Measurements from ENCODE around the gene NRG3.

NRG3 gene

GRCh38 chr10:82128527-82128926 lies 253.5 kb downstream of the NRG3 start:
- Histone ChIP-seq H2AFZ (ENCODE audit: low read length) (no peak overlapping the region), H3K4me3 (ENCODE audit: low read depth, low read length, poor library complexity, severe bottlenecking) (no peak overlapping the region), H3K9me2 (ENCODE audit: low read depth, low read length) (no peaks in the 10 kb centered on the region), H3K27ac (ENCODE audit: low read depth, low read length, poor library complexity, severe bottlenecking) (no peak overlapping the region), H3K79me2 (ENCODE audit: insufficient read depth, low read length) (no peaks in the 10 kb centered on the region), H3K4me2 (ENCODE audit: low read length) (no peak overlapping the region), H3K9ac (ENCODE audit: low read length) (no peak overlapping the region), H3K9me3 (ENCODE audit: low read length) (no peaks in the 10 kb centered on the region), H3F3A (ENCODE audit: insufficient read depth, low read length) (no peaks in the 10 kb centered on the region), H3K36me3 (ENCODE audit: insufficient read depth, low read length) (no peaks in the 10 kb centered on the region), H3K27me3 (ENCODE audit: insufficient read depth, low read length) (no peaks in the 10 kb centered on the region), H3K4me1 (ENCODE audit: insufficient read depth, low read length, severe bottlenecking) (no peaks in the 10 kb centered on the region), H4K20me1 (ENCODE audit: insufficient read depth, low read length) (no peaks in the 10 kb centered on the region)
- TF ChIP-seq, protein P1, sequence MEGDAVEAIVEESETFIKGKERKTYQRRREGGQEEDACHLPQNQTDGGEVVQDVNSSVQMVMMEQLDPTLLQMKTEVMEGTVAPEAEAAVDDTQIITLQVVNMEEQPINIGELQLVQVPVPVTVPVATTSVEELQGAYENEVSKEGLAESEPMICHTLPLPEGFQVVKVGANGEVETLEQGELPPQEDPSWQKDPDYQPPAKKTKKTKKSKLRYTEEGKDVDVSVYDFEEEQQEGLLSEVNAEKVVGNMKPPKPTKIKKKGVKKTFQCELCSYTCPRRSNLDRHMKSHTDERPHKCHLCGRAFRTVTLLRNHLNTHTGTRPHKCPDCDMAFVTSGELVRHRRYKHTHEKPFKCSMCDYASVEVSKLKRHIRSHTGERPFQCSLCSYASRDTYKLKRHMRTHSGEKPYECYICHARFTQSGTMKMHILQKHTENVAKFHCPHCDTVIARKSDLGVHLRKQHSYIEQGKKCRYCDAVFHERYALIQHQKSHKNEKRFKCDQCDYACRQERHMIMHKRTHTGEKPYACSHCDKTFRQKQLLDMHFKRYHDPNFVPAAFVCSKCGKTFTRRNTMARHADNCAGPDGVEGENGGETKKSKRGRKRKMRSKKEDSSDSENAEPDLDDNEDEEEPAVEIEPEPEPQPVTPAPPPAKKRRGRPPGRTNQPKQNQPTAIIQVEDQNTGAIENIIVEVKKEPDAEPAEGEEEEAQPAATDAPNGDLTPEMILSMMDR (IDR thresholded peaks at IDR 0.05; ENCODE audit: low read length): no peak
- TF ChIP-seq EZH2 (IDR thresholded peaks at IDR 0.05; ENCODE audit: borderline replicate concordance, low read length): no peak

DNA sequence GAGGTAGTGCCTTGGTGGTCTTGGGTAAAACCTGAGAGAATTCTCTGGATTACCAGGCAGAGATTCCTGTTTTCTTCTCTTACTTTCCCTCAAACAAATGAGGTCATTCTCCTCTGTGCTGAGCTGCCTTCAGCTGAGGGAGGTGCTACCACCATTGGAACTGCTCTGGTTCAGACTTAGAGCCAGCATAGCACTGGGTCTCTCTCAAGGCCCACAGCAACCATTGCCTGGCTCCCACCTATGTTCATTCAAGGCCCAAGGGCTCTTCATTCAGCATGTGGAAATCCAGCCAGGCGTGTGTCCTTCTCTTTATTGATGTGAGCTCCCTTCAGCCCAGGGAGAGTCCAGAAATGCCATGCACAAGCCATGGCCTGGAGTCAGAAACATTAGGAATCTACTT lies 261.1 kb downstream of the NRG3 start:
- Histone ChIP-seq H3K9me2 (ENCODE audit: low read depth, low read length) (no peaks in the 10 kb centered on the region), H2AFZ (ENCODE audit: low read length) (no peak overlapping the region), H3K79me2 (ENCODE audit: insufficient read depth, low read length) (no peaks in the 10 kb centered on the region), H3K4me3 (ENCODE audit: low read depth, low read length, poor library complexity, severe bottlenecking) (no peak overlapping the region), H3K27me3 (ENCODE audit: insufficient read depth, low read length) (peaks cover 12% of the 10 kb centered on the region; the same call in 1 of the 2 replicates), H3K9ac (ENCODE audit: low read length) (no peak overlapping the region), H3K4me1 (ENCODE audit: insufficient read depth, low read length, severe bottlenecking) (no peaks in the 10 kb centered on the region), H4K20me1 (ENCODE audit: insufficient read depth, low read length) (no peaks in the 10 kb centered on the region), H3F3A (ENCODE audit: insufficient read depth, low read length) (no peaks in the 10 kb centered on the region), H3K36me3 (ENCODE audit: insufficient read depth, low read length) (no peaks in the 10 kb centered on the region), H3K9me3 (ENCODE audit: low read length) (no peaks in the 10 kb centered on the region), H3K27ac (ENCODE audit: low read depth, low read length, poor library complexity, severe bottlenecking) (no peak overlapping the region), H3K4me2 (ENCODE audit: low read length) (no peak overlapping the region)
- TF ChIP-seq, protein P1 (IDR thresholded peaks at IDR 0.05; ENCODE audit: low read length): no peak

- Histone ChIP-seq H3K36me3 (ENCODE audit: insufficient read depth, low read length) (no peaks in the 10 kb centered on the region), H3K4me1 (ENCODE audit: insufficient read depth, low read length, severe bottlenecking) (no peaks in the 10 kb centered on the region), H3K4me2 (ENCODE audit: low read length) (no peak overlapping the region), H3K9ac (ENCODE audit: low read length) (no peak overlapping the region), H3K9me2 (ENCODE audit: low read depth, low read length) (no peaks in the 10 kb centered on the region), H4K20me1 (ENCODE audit: insufficient read depth, low read length) (no peaks in the 10 kb centered on the region), H3K79me2 (ENCODE audit: insufficient read depth, low read length) (no peaks in the 10 kb centered on the region), H3K27ac (ENCODE audit: low read depth, low read length, poor library complexity, severe bottlenecking) (no peak overlapping the region), H3K27me3 (ENCODE audit: insufficient read depth, low read length) (no peaks in the 10 kb centered on the region), H3K9me3 (ENCODE audit: low read length) (no peaks in the 10 kb centered on the region), H2AFZ (ENCODE audit: low read length) (no peak overlapping the region), H3K4me3 (ENCODE audit: low read depth, low read length, poor library complexity, severe bottlenecking) (no peak overlapping the region), H3F3A (ENCODE audit: insufficient read depth, low read length) (no peaks in the 10 kb centered on the region)
- no peak for TF ChIP-seq EZH2 (IDR thresholded peaks at IDR 0.05; ENCODE audit: borderline replicate concordance, low read length)
- TF ChIP-seq, protein P1 (IDR thresholded peaks at IDR 0.05; ENCODE audit: low read length): no peak
These were observed 269.2 kb downstream of the NRG3 start for GRCh38 chr10:82144153-82144552.
